SU-DHL-6 (cell line): ENCODE data around the gene TEX22.

Source experiments
- EZH2phosphoT487 ChIP-seq: fragments of 200-600 bp; sonication (generic), shearing (Covaris generic); conservative IDR thresholded peaks from 2 replicates; pipeline ENCODE4 v1.6.1; 2018; ENCODE audit warnings: mild to moderate bottlenecking, antibody characterized with exemption, low read length, moderate library complexity, mixed read lengths
- TF ChIP-seq, protein P1 (sequence below): fragments of 200-600 bp; sonication (generic); IDR thresholded peaks from one replicate; pipeline ENCODE4 v1.5.1; 2017; ENCODE audit warnings: antibody characterized with exemption, mild to moderate bottlenecking, low read length, moderate library complexity; ENCODE audit not compliant: insufficient read depth, poor library complexity, severe bottlenecking

DNA sequence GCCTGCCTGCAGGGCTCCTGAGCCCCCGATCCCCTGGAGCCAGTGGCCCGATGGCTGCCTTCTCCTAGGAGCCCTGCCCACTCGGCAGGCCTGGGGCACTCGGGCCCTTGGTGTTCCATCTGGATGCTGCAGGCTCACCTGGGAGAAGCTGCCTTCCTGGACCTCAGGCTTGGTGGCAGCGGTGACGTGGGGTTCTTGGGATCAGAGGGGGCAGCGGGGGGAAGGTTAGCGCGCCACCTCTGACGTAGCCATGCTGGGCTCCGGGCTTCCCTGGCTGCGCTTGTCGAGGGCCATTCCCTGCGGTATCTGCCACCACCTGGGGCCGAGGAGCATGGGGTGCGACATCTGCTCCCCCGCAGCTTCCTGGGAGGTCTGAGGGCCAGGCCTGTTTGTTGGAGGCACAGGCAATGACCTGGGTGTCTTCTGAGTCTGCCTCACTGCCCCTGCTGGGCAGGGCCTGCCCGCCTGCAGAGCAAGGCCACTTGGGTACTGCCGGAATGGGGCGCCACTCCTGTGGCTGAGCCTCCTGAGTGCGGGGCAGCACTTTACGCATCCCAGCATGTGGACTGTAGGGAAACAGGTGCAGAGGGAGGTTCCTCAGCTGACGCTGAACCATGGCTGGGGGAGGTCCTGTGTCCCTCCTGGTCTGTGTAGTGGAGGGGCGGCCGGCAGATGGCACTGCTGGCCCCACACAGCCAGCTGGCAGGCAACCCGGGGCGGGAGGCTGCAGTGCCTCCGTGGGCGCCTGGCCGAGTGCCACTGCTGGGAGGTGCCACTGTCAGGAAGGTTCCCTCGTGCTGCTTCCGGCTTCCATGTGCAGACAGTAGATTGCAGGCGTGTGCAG, 41.6 kb downstream of the TEX22 start:
- TF ChIP-seq, protein P1, sequence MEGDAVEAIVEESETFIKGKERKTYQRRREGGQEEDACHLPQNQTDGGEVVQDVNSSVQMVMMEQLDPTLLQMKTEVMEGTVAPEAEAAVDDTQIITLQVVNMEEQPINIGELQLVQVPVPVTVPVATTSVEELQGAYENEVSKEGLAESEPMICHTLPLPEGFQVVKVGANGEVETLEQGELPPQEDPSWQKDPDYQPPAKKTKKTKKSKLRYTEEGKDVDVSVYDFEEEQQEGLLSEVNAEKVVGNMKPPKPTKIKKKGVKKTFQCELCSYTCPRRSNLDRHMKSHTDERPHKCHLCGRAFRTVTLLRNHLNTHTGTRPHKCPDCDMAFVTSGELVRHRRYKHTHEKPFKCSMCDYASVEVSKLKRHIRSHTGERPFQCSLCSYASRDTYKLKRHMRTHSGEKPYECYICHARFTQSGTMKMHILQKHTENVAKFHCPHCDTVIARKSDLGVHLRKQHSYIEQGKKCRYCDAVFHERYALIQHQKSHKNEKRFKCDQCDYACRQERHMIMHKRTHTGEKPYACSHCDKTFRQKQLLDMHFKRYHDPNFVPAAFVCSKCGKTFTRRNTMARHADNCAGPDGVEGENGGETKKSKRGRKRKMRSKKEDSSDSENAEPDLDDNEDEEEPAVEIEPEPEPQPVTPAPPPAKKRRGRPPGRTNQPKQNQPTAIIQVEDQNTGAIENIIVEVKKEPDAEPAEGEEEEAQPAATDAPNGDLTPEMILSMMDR = no peak
- TF ChIP-seq EZH2phosphoT487 = no peak
